ENCODE data around the gene BPIFB6. TPM values are rescaled to one million over a fixed set of nuclear protein-coding genes. Genes with fewer than 3 reads are reported as not detected.
A peak's percentile ranks its signal among the peaks of the same experiment; 100 is the strongest.

The BPIFB6 gene
- total RNA-seq, 2 experiments from 2014 or later = not detected

- no peaks in the 10 kb centered on the region for H3K27me3 Mint-ChIP-seq
- H3K36me3 Mint-ChIP-seq (ENCODE audit: low read depth) = no peaks in the 10 kb centered on the region
- ATAC-seq (no peak), DNase-seq (peak; percentile 26)
- no peak overlapping the region for H3K4me3 Mint-ChIP-seq
- peak; percentile 27 for TF ChIP-seq CTCF (IDR thresholded peaks at IDR 0.05)
- CTCF ChIA-PET = interaction anchor here (0.6 to 1.6 kb wide), 4 partner anchors 10 to 175 kb away, joined by 3 to 4 read pairs (median 4); no protein-coding TSS in a partner anchor
- no peak overlapping the region for H3K27ac Mint-ChIP-seq
- no peaks in the 10 kb centered on the region for H3K4me1 Mint-ChIP-seq (ENCODE audit: low read depth)
- intact Hi-C loops (cut with micrococcal nuclease) = no loop called here
- H3K9me3 Mint-ChIP-seq = no peaks in the 10 kb centered on the region
- POLR2A ChIA-PET = interaction anchor here (1.2 kb wide), 1 partner anchor 13 kb away, joined by 3 read pairs; no protein-coding TSS in a partner anchor
These were observed 45.4 kb downstream of the BPIFB6 start for GRCh38 chr20:33076662-33077372.

- CTCF ChIA-PET = interaction anchor here (0.6 to 1.1 kb wide), 2 partner anchors 36 to 130 kb away, joined by 3 read pairs; no protein-coding TSS in a partner anchor
- no peak for TF ChIP-seq CTCF (IDR thresholded peaks at IDR 0.05)
- DNase-seq (no peak), ATAC-seq (no peak)
- H3K36me3 Mint-ChIP-seq (ENCODE audit: low read depth) = no peaks in the 10 kb centered on the region
- intact Hi-C loops (cut with micrococcal nuclease) = no loop called here
- H3K27me3 Mint-ChIP-seq = no peaks in the 10 kb centered on the region
- POLR2A ChIA-PET = no interaction called here
- H3K27ac Mint-ChIP-seq = no peak within 1 kb of the TSS
- H3K4me3 Mint-ChIP-seq = no peak within 1 kb of the TSS
- H3K9me3 Mint-ChIP-seq = no peaks in the 10 kb centered on the region
- H3K4me1 Mint-ChIP-seq (ENCODE audit: low read depth) = no peaks in the 10 kb centered on the region
These were observed 47.8 kb downstream of the BPIFB6 start, which contains the start of gene BPIFB4 for GRCh38 chr20:33079259-33079658. Gene BPIFB4, plus strand, starts transcription at chr20:33079643. Its CDS starts 1,884 bp downstream, at chr20:33081527.

GRCh38 chr20:33081411-33082154 is 50.1 kb downstream of the BPIFB6 start:
- Mint-ChIP-seq H3K27me3 (no peaks in the 10 kb centered on the region), H3K36me3 (ENCODE audit: low read depth) (no peaks in the 10 kb centered on the region), H3K9me3 (no peaks in the 10 kb centered on the region), H3K4me3 (no peak overlapping the region), H3K4me1 (ENCODE audit: low read depth) (no peaks in the 10 kb centered on the region), H3K27ac (no peak overlapping the region)
- TF ChIP-seq CTCF (IDR thresholded peaks at IDR 0.05) = no peak
- intact Hi-C loops (cut with micrococcal nuclease) = no loop called here
- POLR2A ChIA-PET = no interaction called here
- CTCF ChIA-PET = no interaction called here
- ATAC-seq (no peak), DNase-seq (no peak)

GRCh38 chr20:33082546-33082945 is 51.1 kb downstream of the BPIFB6 start:
- Mint-ChIP-seq H3K4me1 (ENCODE audit: low read depth) (no peaks in the 10 kb centered on the region), H3K27me3 (no peaks in the 10 kb centered on the region), H3K9me3 (no peaks in the 10 kb centered on the region), H3K36me3 (ENCODE audit: low read depth) (no peaks in the 10 kb centered on the region), H3K4me3 (no peak overlapping the region), H3K27ac (no peak overlapping the region)
- no peak for TF ChIP-seq CTCF (IDR thresholded peaks at IDR 0.05)
- intact Hi-C loops (cut with micrococcal nuclease) = no loop called here
- ChIA-PET CTCF (no interaction called here), POLR2A (no interaction called here)
- DNase-seq = no peak
- no peak for ATAC-seq
